HepG2 (cell line): ENCODE data around the gene PARVA. TPM values are rescaled to one million over a fixed set of nuclear protein-coding genes. Genes with fewer than 3 reads are reported as not detected.

Experiments used
- ATAC-seq: fragments of 200-7000 bp; cut with Tn5 transposase; 3 replicates; pipeline ENCODE4 v1.9.1; 2020; ENCODE audit warnings: mild to moderate bottlenecking, moderate library complexity
- BruUV-seq: library from RNA; stranded (reverse); fragments of 400-500 nt; replicated peaks from 2 replicates; lab custom pipeline; 2021; lab: Mats Ljungman, UMichigan
- CTCF ChIA-PET: fragments of 300-600 bp; formaldehyde crosslinking; extraction: SDS; loops from one replicate; lab custom pipeline; 2021; ENCODE audit warnings: low total read pairs, inconsistent platforms, low intra/inter-chr PET ratio; lab: Yijun Ruan, JAX
- POLR2A ChIA-PET: fragments of 350-600 bp; sonication (Branson Sonifier 250); formaldehyde crosslinking; loops from one replicate; lab custom pipeline; 2020; ENCODE audit warnings: antibody characterized with exemption, inconsistent platforms; lab: Yijun Ruan, JAX
- DNase-seq: peaks from one replicate; pipeline ENCODE4 v3.0.0-alpha.2; 2015; ENCODE audit warnings: low spot score
- FAIRE-seq: peaks from 3 replicates; lab custom pipeline; 2011; peaks lifted over from hg19 to GRCh38; lab: Jason Lieb, UNC
- H2AFZ ChIP-seq: one replicate; pipeline ENCODE4 v1.6.1; 2011; ENCODE audit warnings: low read length, inconsistent platforms
- H3K27ac ChIP-seq: fragments of 300-600 bp; 3 replicates; pipeline ENCODE4 v1.8.0; 2011; ENCODE audit warnings: mixed run types, mild to moderate bottlenecking, mixed read lengths, low read length, inconsistent platforms; ENCODE audit not compliant: insufficient read depth; ENCODE audit errors: extremely low read length
- H3K27me3 ChIP-seq, 2 experiments: fragments of 200-600 bp in 1 of 2; 2 replicates in 1 of 2; 3 replicates in 1 of 2; pipeline versions ENCODE4 v1.6.0 to v1.8.0; 2011; ENCODE audit warnings: low read length in 2 of 2, mild to moderate bottlenecking in 2 of 2, moderate library complexity in 2 of 2, inconsistent platforms in 1 of 2; ENCODE audit not compliant: insufficient read depth in 2 of 2, control insufficient read depth in 1 of 2
- H3K36me3 ChIP-seq, 2 experiments: fragments of 200-600 bp in 1 of 2; replicated peaks in 1 of 2; 2 replicates in 1 of 2; 3 replicates in 1 of 2; pipeline versions ENCODE4 v1.5.1 to v1.8.0; 2011; ENCODE audit warnings: low read length in 2 of 2, inconsistent platforms in 1 of 2; ENCODE audit not compliant: insufficient read depth in 2 of 2, control insufficient read depth in 1 of 2
- H3K4me1 ChIP-seq: 2 replicates; pipeline ENCODE4 v1.5.1; 2012; ENCODE audit warnings: low read length, inconsistent platforms; ENCODE audit not compliant: insufficient read depth
- H3K4me2 ChIP-seq: 2 replicates; pipeline ENCODE4 v1.6.0; 2011; ENCODE audit warnings: low read depth, low read length, inconsistent platforms
- H3K4me3 ChIP-seq, 3 experiments: fragments of 200-600 bp in 1 of 3; sonication (generic), shearing (Covaris generic) in 1 of 3; replicated peaks in 1 of 3; 2 replicates each; pipeline ENCODE4 v1.5.1; 2011 to 2016; ENCODE audit warnings: low read length in 3 of 3, inconsistent platforms in 2 of 3, low read depth in 2 of 3, mild to moderate bottlenecking in 2 of 3, control low read depth in 1 of 3, mixed read lengths in 1 of 3; ENCODE audit not compliant: insufficient read depth in 1 of 3
- H3K79me2 ChIP-seq: one replicate; pipeline ENCODE4 v1.6.1; 2011; ENCODE audit warnings: low read length, inconsistent platforms; ENCODE audit not compliant: insufficient read depth
- H3K9ac ChIP-seq: 2 replicates; pipeline ENCODE4 v1.6.0; 2011; ENCODE audit warnings: mild to moderate bottlenecking, low read depth, low read length, inconsistent platforms; ENCODE audit not compliant: insufficient read depth
- H3K9me3 ChIP-seq: 2 replicates; pipeline ENCODE4 v1.5.1; 2012; ENCODE audit warnings: mild to moderate bottlenecking, low read length
- H4K20me1 ChIP-seq: 2 replicates; pipeline ENCODE4 v1.6.0; 2011; ENCODE audit warnings: inconsistent platforms, mild to moderate bottlenecking, low read length, moderate library complexity; ENCODE audit not compliant: insufficient read depth
- AFF4 ChIP-seq: sonication (generic); formaldehyde crosslinking; IDR thresholded peaks from 2 replicates; pipeline ENCODE4 v1.4.0; 2020; ENCODE audit warnings: missing genetic modification reagents
- E2F5 ChIP-seq: sonication (generic); formaldehyde crosslinking; conservative IDR thresholded peaks from 2 replicates; pipeline ENCODE4 v1.4.0; 2020; ENCODE audit warnings: missing genetic modification reagents
- HES4 ChIP-seq: sonication (generic); formaldehyde crosslinking; IDR thresholded peaks from 2 replicates; pipeline ENCODE4 v1.9.0; 2021; ENCODE audit warnings: mild to moderate bottlenecking, missing genetic modification reagents, borderline replicate concordance
- HOXA5 ChIP-seq: sonication (generic); formaldehyde crosslinking; IDR thresholded peaks from 2 replicates; pipeline ENCODE4 v1.4.0; 2020; ENCODE audit warnings: missing genetic modification reagents
- MLX ChIP-seq: IDR thresholded peaks from 2 replicates; pipeline ENCODE4 v1.6.1; 2016
- SRSF4 ChIP-seq: fragments of 200-400 bp; formaldehyde crosslinking; IDR thresholded peaks from one replicate; pipeline ENCODE4 v1.6.1; 2018; ENCODE audit warnings: mild to moderate bottlenecking, low read depth, low read length, moderate library complexity; ENCODE audit not compliant: poor library complexity, severe bottlenecking
- ZMYM2 ChIP-seq: sonication (generic); formaldehyde crosslinking; IDR thresholded peaks from 2 replicates; pipeline ENCODE4 v1.8.0; 2022; ENCODE audit warnings: mild to moderate bottlenecking, missing genetic modification reagents
- ZNF354B ChIP-seq: sonication (generic); formaldehyde crosslinking; IDR thresholded peaks from 2 replicates; pipeline ENCODE4 v1.8.0; 2022; ENCODE audit warnings: mild to moderate bottlenecking, missing genetic modification reagents
- ZNF567 ChIP-seq: sonication (generic); formaldehyde crosslinking; IDR thresholded peaks from 2 replicates; pipeline ENCODE4 v1.8.1; 2023; ENCODE audit warnings: mild to moderate bottlenecking, missing genetic modification reagents, borderline replicate concordance
- ZNF629 ChIP-seq: sonication (generic); formaldehyde crosslinking; conservative IDR thresholded peaks from 2 replicates; pipeline ENCODE4 v1.5.0; 2020; ENCODE audit warnings: missing genetic modification reagents
- ZNF777 ChIP-seq: sonication (generic); formaldehyde crosslinking; IDR thresholded peaks from 2 replicates; pipeline ENCODE4 v1.4.0; 2020; ENCODE audit warnings: missing genetic modification reagents
- WGBS: methylation state at CpG from one replicate; pipeline ENCODE4 v1.1.6; 2017; ENCODE audit warnings: low lambda C conversion rate; 5-methylcytosine and 5-hydroxymethylcytosine counted together
- in situ Hi-C: cut with HindIII; loops from 2 replicates; pipeline ENCODE4 v1.10.0; 2017; ENCODE audit warnings: low pct_unique_long_range_greater_than_20kb; ENCODE audit not compliant: extremely low pct_ligation_motif_present
- intact Hi-C: fragments of 100-400 bp; cut with micrococcal nuclease; formaldehyde crosslinking; loops from one replicate; pipeline ENCODE4 v1.10.0; 2022; ENCODE audit not compliant: unreplicated experiment
- polyA plus RNA-seq, 8 experiments: library from polyadenylated mRNA; depleted of rRNA in 3 of 8; stranded (reverse) in 7 of 8; unstranded in 1 of 8; fragments of >200 nt; fragmentation: Illumina TruSeq in 4 of 8; extraction: Trizol in 4 of 8; gene quantifications; 2 replicates each; pipeline versions ENCODE4 v1.2.1 to v1.2.3, GENCODE V29; 2011 to 2016; ENCODE audit warnings: low read depth in 4 of 8, missing spikeins in 1 of 8, mixed read lengths in 1 of 8; ENCODE audit not compliant: insufficient read depth in 1 of 8
- total RNA-seq, 5 experiments: library from RNA; depleted of rRNA; stranded (reverse); fragments of >200 nt; fragmentation: Illumina TruSeq; extraction: Trizol; gene quantifications; 2 replicates each; pipeline ENCODE4 v1.2.3, GENCODE V29; 2016; ENCODE audit warnings: low read depth in 1 of 5
- TF ChIP-seq, protein P1 (sequence below): IDR thresholded peaks from 2 replicates; pipeline ENCODE4 v1.6.1; 2016; ENCODE audit warnings: missing compliant biosample characterization, missing genetic modification reagents, borderline replicate concordance

The PARVA gene
- total and polyA plus RNA-seq, 2 of the 13 experiments (the other 11 are each of a cell fraction or from before 2014, with no cell fraction given) = 5.9 to 9.1 TPM

DNA sequence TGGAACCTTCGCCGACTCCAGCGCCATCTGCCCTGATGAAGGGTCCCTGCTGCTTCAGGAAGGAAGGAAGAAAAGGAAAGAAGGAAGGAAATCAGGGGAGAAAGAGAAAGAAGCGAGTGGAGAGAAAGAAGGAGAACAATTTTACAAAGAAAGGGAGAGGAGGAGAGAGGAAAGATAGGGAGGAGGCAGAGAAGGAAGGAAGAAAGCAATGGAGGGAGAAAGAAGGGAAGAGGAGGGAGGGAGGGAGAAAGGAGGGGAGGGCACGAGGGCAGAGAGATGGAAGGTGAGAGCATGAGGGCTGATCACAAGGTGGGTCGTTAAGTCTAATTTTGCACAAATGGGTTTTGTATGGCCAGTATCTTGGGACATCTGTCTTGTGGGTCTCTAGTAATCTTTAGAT, 39.2 kb downstream of the PARVA start:
- H3K79me2 ChIP-seq = no peaks in the 10 kb centered on the region
- no peak overlapping the region for H2AFZ ChIP-seq
- in situ Hi-C loops = loop anchor here (10.0 kb wide), 1 partner anchor 62 kb away; no protein-coding TSS in a partner anchor

More for the DNA sequence above, 39.2 kb downstream of the PARVA start:
- TF ChIP-seq ZNF567 (no peak), HOXA5 (no peak), SRSF4 (no peak), ZNF354B (no peak), HES4 (CRISPR knock-in tag) (no peak), ZMYM2 (CRISPR knock-in tag) (no peak), AFF4 (CRISPR knock-in tag) (no peak), MLX (CRISPR knock-in tag) (no peak), E2F5 (no peak), ZNF629 (CRISPR knock-in tag) (no peak), ZNF777 (CRISPR knock-in tag) (no peak)
- TF ChIP-seq, protein P1, sequence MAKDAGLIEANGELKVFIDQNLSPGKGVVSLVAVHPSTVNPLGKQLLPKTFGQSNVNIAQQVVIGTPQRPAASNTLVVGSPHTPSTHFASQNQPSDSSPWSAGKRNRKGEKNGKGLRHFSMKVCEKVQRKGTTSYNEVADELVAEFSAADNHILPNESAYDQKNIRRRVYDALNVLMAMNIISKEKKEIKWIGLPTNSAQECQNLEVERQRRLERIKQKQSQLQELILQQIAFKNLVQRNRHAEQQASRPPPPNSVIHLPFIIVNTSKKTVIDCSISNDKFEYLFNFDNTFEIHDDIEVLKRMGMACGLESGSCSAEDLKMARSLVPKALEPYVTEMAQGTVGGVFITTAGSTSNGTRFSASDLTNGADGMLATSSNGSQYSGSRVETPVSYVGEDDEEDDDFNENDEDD = no peak
- no peak for FAIRE-seq
- no peak for ATAC-seq
- ChIA-PET CTCF (no interaction called here), POLR2A (no interaction called here)
- H3K9ac ChIP-seq = no peak overlapping the region
- 93% methylated on average over 6 of the region's 6 CpGs for WGBS
- H3K4me1 ChIP-seq = no peaks in the 10 kb centered on the region
- H3K9me3 ChIP-seq = no peaks in the 10 kb centered on the region
- H4K20me1 ChIP-seq = no peaks in the 10 kb centered on the region
- H3K27me3 ChIP-seq = no peaks in the 10 kb centered on the region
- H3K36me3 ChIP-seq = no peaks in the 10 kb centered on the region
- no peak overlapping the region for H3K4me3 ChIP-seq
- H3K4me2 ChIP-seq = no peak overlapping the region
- BruUV-seq = no TSS peak
- intact Hi-C loops = no loop called here
- no peak overlapping the region for H3K27ac ChIP-seq
- DNase-seq = no peak
